LNCaP clone FGC (cell line): ENCODE data around the gene PHLDA2.

Experiments
- DNase-seq: peaks from one replicate; pipeline ENCODE4 v3.0.0-alpha.2; 2011; ENCODE audit warnings: low read depth
- H3K4me3 ChIP-seq: 2 replicates; pipeline ENCODE4 v1.5.1; 2011; ENCODE audit warnings: mild to moderate bottlenecking, low read depth, low read length, control low read depth
- CTCF ChIP-seq: IDR thresholded peaks from 2 replicates; pipeline ENCODE4 v1.5.1; 2012; ENCODE audit warnings: mild to moderate bottlenecking; ENCODE audit not compliant: control insufficient read depth, insufficient read depth; ENCODE audit errors: extremely low read depth

The PHLDA2 gene

DNA sequence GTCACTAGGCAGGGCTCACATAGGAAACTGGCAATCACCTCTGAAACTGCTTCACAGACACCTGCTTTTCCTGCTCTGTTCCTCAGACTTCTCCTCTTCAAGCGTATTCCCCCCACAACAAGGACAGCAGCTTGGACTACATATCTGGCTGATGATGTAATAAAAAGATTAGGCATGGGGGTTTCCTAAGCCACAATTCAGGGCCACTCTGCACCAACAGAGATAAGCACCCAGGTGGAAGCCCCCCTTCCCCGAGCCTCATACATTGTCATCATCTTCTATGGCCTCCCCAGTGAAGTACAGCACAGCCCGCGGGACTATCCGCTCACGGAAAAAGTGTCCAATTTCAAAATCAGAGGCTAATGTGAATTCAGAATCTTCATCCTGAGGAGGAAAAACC lies 25.0 kb upstream of the PHLDA2 start:
- no peak for TF ChIP-seq CTCF
- H3K4me3 ChIP-seq, result no peak overlapping the region
- DNase-seq, result no peak

DNA sequence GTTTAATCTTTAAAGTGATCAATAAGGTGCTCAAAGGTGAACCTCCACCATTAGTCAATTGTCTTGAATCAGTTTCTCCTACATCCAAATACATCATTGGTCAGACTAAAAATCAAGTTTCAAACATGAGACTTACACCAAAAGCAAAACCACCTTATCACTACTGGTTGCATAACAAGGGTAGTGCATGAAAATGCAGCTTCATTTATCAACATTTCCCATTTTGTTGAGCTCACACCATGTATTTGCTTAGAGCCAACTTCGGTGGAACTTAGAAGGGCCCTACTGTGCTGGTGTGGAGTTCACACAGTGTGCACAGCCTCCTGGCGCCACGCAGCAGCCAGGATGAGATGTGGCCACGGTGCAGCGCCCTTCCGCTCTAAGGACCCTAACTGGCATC lies 23.1 kb upstream of the PHLDA2 start:
- H3K4me3 ChIP-seq, result no peak overlapping the region
- no peak for TF ChIP-seq CTCF
- DNase-seq, result no peak

DNA sequence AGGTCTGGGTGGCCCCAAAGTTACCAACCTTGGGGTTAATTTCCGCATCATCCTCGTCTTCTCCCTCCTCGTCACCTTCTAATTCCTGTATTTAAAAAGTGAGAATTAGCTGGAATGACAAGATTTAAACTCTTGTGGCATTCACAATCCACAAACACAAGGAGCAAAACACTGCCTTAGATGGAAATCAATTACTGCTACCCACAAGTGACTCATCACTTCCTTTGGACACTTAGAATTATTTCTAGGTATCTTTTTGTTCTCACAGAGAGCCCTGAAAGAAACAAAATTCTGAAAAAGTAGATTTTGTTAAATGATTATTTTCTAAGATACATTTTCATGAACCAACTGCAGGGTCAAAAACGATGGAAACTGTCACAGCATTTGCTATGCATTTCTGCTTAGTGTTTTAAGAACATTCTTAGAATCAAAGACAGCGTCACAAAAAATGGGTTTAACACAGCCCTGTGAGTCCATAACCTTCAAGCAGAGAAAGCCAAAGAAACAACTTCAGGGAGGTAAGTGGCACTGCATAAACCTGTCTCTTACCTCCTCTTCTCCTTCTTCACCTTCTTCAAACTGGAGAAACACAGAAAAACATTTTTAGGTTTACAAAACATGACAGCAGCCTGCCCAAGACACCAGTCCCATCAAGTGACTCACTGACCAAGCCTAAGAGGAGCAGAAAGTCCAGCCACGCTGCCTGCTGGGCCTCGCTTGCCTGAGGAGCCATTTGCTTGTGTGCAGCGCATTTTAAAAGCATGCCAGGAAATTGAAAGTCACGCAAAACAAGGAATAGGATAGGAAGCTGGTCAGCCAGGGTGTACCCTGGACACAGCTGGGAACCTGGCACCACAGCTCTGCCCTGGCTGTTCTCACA lies 22.3 kb upstream of the PHLDA2 start:
- H3K4me3 ChIP-seq, result no peak overlapping the region
- DNase-seq, result no peak
- TF ChIP-seq CTCF, result no peak

GRCh38 chr11:2950825-2951224 lies 21.6 kb upstream of the PHLDA2 start:
- no peak for TF ChIP-seq CTCF
- no peak for DNase-seq
- H3K4me3 ChIP-seq, result no peak overlapping the region

DNA sequence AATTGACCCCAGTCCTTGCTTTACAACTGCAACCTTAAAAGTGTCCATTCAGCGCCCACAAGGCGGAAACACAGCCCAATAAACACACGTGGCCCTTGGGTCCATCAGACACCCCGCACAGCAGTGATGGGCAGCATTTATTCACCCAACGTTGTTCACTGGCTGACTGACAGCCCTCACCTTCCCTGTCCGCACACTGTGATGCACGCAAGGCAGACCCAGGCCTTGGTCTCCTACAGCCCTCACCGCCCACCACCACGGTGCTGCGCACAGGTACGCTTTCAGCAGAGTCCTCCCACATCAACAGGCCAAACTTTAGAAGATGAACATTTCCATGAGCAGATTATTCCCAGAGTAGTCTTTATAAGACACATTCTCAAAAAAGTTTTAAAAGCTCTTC lies 20.7 kb upstream of the PHLDA2 start:
- no peak for TF ChIP-seq CTCF
- H3K4me3 ChIP-seq, result no peak overlapping the region

DNA sequence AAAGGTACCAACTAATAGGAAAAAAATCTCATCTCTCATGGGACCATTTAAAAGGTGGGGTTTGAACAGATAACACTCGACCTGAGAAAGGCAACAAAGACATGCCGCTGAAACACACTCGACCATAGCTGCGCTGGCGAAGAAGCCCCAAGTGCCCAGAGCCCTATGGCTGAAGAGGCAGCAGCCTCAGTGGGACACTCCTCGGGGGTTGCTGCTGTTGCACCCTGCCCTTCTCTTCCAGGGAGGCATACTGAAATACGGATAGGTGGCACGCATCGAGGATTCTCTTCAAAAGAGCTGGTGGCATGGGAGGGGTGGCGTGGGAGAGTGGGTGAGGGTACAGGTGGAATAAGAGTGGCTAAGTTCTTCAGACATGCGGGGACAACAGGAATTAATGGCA lies 18.5 kb upstream of the PHLDA2 start:
- no peak for TF ChIP-seq CTCF
- no peak overlapping the region for H3K4me3 ChIP-seq
- no peak for DNase-seq

More for the DNA sequence above, 20.7 kb upstream of the PHLDA2 start:
- DNase-seq, result no peak
